K562 (cell line): ENCODE results near the gene C2CD4C. TPM values are rescaled to one million over a fixed set of nuclear protein-coding genes. Genes with fewer than 3 reads are reported as not detected.
A peak's percentile ranks its signal among the peaks of the same experiment; 100 is the strongest.

Source experiments
- ARHGAP35 ChIP-seq: fragments of 450-650 bp; IDR thresholded peaks from 2 replicates; pipeline ENCODE4 v1.6.1; 2018; ENCODE audit not compliant: partially characterized antibody
- C11orf30 ChIP-seq: fragments of 450-650 bp; IDR thresholded peaks from 2 replicates; pipeline ENCODE4 v1.6.1; 2016; ENCODE audit warnings: low read depth, mild to moderate bottlenecking
- LEF1 ChIP-seq: fragments of 450-650 bp; IDR thresholded peaks from 2 replicates; pipeline ENCODE4 v1.6.1; 2016; ENCODE audit warnings: mild to moderate bottlenecking
- MEIS2 ChIP-seq: fragments of 450-650 bp; IDR thresholded peaks from 2 replicates; pipeline ENCODE4 v1.6.1; 2014; ENCODE audit warnings: mild to moderate bottlenecking; ENCODE audit not compliant: partially characterized antibody
- PRPF4 ChIP-seq: fragments of 200-400 bp; formaldehyde crosslinking; IDR thresholded peaks from one replicate; pipeline ENCODE4 v1.6.1; 2017; ENCODE audit warnings: low read length, low read depth, mild to moderate bottlenecking; ENCODE audit not compliant: insufficient read depth, poor library complexity, severe bottlenecking
- TRIM24 ChIP-seq, 2 experiments: fragments of 450-650 bp; IDR thresholded peaks; 2 replicates each; pipeline ENCODE4 v1.6.1; 2016
- ZBED1 ChIP-seq: IDR thresholded peaks from 2 replicates; pipeline ENCODE4 v1.6.1; 2014
- polyA plus RNA-seq, 8 experiments: library from polyadenylated mRNA; depleted of rRNA in 4 of 8; stranded (reverse) in 5 of 8; unstranded in 3 of 8; fragments of >200 nt; fragmentation: Nextera tagmentation in 2 of 8; fragmentation: Illumina TruSeq in 1 of 8; extraction: Ambion mirVana in 2 of 8; extraction: Trizol in 1 of 8; gene quantifications; 2 replicates each; pipeline versions ENCODE4 v1.2.1 to v1.2.3, GENCODE V29; 2011 to 2014; ENCODE audit warnings: inconsistent platforms in 1 of 8, missing spikeins in 1 of 8
- total RNA-seq, 7 experiments: library from RNA; depleted of rRNA in 6 of 7; stranded (reverse); fragments of >200 nt in 6 of 7; fragmentation: Illumina TruSeq in 2 of 7; extraction: Trizol in 2 of 7; gene quantifications; 2 replicates each; pipeline versions ENCODE4 v1.2.1 to v1.2.3, GENCODE V29; 2011 to 2021; ENCODE audit warnings: low replicate concordance in 1 of 7
- TF ChIP-seq, protein P1 (sequence below), 2 experiments: fragments of 450-650 bp; IDR thresholded peaks; 2 replicates each; pipeline ENCODE4 v1.6.1; 2016
- TF ChIP-seq, protein P2 (sequence below), 2 experiments: IDR thresholded peaks; 2 replicates each; pipeline ENCODE4 v1.6.1; 2012; ENCODE audit warnings: improper control_type of control experiment in 2 of 2, low read depth in 2 of 2, low read length in 2 of 2, borderline replicate concordance in 1 of 2
- TF ChIP-seq, protein P3 (sequence below): fragments of 450-650 bp; IDR thresholded peaks from 2 replicates; pipeline ENCODE4 v1.6.1; 2016
- TF ChIP-seq, protein P4 (sequence below): fragments of 450-650 bp; formaldehyde crosslinking; IDR thresholded peaks from 2 replicates; pipeline ENCODE4 v1.4.0; 2020; ENCODE audit warnings: mild to moderate bottlenecking, moderate library complexity

C2CD4C gene
- total and polyA plus RNA-seq, 9 of the 15 experiments (the other 6 are each of a cell fraction or from before 2014, with no cell fraction given): 0.01 to 0.07 TPM; not detected in 7

DNA sequence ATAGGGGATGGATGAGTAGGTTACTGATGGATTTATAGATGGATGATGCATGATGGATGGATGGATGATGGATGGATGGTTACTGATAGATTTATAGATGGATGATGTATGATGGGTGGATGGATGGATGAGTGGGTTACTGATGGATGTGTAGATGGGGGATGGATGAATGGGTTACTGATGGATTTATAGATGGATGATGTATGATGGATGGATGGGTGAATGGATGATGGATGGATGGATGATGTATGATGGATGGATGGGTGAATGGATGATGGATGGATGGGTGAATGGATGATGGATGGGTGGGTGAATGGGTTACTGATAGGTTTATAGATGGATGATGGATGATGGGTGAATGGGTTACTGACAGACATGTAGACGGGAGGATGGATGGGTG is 6.3 kb upstream of the C2CD4C start (continued):
- TF ChIP-seq, protein P1, sequence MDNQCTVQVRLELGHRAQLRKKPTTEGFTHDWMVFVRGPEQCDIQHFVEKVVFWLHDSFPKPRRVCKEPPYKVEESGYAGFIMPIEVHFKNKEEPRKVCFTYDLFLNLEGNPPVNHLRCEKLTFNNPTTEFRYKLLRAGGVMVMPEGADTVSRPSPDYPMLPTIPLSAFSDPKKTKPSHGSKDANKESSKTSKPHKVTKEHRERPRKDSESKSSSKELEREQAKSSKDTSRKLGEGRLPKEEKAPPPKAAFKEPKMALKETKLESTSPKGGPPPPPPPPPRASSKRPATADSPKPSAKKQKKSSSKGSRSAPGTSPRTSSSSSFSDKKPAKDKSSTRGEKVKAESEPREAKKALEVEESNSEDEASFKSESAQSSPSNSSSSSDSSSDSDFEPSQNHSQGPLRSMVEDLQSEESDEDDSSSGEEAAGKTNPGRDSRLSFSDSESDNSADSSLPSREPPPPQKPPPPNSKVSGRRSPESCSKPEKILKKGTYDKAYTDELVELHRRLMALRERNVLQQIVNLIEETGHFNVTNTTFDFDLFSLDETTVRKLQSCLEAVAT (IDR thresholded peaks at IDR 0.05): peak in 1 of 2 experiments; percentile 22; a peak in 1 of 4 replicates
- TF ChIP-seq C11orf30 (no peak), LEF1 (peak; percentile 28; the same call in 1 of the 2 replicates), ZBED1 (no peak), ARHGAP35 (peak; percentile 96), PRPF4 (no peak), TRIM24 (IDR thresholded peaks at IDR 0.05) (no peak), MEIS2 (peak; percentile 89)
- TF ChIP-seq, protein P2, sequence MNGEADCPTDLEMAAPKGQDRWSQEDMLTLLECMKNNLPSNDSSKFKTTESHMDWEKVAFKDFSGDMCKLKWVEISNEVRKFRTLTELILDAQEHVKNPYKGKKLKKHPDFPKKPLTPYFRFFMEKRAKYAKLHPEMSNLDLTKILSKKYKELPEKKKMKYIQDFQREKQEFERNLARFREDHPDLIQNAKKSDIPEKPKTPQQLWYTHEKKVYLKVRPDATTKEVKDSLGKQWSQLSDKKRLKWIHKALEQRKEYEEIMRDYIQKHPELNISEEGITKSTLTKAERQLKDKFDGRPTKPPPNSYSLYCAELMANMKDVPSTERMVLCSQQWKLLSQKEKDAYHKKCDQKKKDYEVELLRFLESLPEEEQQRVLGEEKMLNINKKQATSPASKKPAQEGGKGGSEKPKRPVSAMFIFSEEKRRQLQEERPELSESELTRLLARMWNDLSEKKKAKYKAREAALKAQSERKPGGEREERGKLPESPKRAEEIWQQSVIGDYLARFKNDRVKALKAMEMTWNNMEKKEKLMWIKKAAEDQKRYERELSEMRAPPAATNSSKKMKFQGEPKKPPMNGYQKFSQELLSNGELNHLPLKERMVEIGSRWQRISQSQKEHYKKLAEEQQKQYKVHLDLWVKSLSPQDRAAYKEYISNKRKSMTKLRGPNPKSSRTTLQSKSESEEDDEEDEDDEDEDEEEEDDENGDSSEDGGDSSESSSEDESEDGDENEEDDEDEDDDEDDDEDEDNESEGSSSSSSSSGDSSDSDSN (IDR thresholded peaks at IDR 0.05; ENCODE audit: borderline replicate concordance in 1 of 2, low read depth in 2 of 2, low read length in 2 of 2): no peak
- TF ChIP-seq, protein P3, sequence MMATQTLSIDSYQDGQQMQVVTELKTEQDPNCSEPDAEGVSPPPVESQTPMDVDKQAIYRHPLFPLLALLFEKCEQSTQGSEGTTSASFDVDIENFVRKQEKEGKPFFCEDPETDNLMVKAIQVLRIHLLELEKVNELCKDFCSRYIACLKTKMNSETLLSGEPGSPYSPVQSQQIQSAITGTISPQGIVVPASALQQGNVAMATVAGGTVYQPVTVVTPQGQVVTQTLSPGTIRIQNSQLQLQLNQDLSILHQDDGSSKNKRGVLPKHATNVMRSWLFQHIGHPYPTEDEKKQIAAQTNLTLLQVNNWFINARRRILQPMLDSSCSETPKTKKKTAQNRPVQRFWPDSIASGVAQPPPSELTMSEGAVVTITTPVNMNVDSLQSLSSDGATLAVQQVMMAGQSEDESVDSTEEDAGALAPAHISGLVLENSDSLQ: peak; percentile 90
- TF ChIP-seq, protein P4, sequence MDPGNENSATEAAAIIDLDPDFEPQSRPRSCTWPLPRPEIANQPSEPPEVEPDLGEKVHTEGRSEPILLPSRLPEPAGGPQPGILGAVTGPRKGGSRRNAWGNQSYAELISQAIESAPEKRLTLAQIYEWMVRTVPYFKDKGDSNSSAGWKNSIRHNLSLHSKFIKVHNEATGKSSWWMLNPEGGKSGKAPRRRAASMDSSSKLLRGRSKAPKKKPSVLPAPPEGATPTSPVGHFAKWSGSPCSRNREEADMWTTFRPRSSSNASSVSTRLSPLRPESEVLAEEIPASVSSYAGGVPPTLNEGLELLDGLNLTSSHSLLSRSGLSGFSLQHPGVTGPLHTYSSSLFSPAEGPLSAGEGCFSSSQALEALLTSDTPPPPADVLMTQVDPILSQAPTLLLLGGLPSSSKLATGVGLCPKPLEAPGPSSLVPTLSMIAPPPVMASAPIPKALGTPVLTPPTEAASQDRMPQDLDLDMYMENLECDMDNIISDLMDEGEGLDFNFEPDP: no peak
